HFFc6 (cell line): ENCODE data around the gene SHOX. TPM values are rescaled to one million over a fixed set of nuclear protein-coding genes. Genes with fewer than 3 reads are reported as not detected.
A peak's percentile ranks its signal among the peaks of the same experiment; 100 is the strongest.
"Not testable (repeated sequence)": the region's sequence is repeated elsewhere in the genome, so short reads cannot be mapped to it uniquely, and the experiment has no call there.

ENCODE experiments used
- DNase-seq: peaks from one replicate; pipeline ENCODE4 v3.0.0-alpha.2; 2018
- H3K27ac Mint-ChIP-seq: 2 replicates; pipeline ENCODE4 v1.8.0; 2020; ENCODE audit warnings: mild to moderate bottlenecking, mixed read lengths
- H3K27me3 Mint-ChIP-seq: 2 replicates; pipeline ENCODE4 v1.8.0; 2021; ENCODE audit warnings: mild to moderate bottlenecking, moderate library complexity, mixed read lengths; ENCODE audit not compliant: insufficient read depth
- H3K36me3 Mint-ChIP-seq: 2 replicates; pipeline ENCODE4 v1.8.0; 2021; ENCODE audit warnings: low read depth, mixed read lengths
- H3K4me1 Mint-ChIP-seq: 2 replicates; pipeline ENCODE4 v1.8.0; 2020; ENCODE audit warnings: low read depth, mixed read lengths
- H3K4me3 Mint-ChIP-seq: 2 replicates; pipeline ENCODE4 v1.8.0; 2020; ENCODE audit warnings: mild to moderate bottlenecking, moderate library complexity, mixed read lengths
- H3K9me3 Mint-ChIP-seq: 2 replicates; pipeline ENCODE4 v1.8.0; 2020; ENCODE audit warnings: mild to moderate bottlenecking, mixed read lengths
- total RNA-seq, 6 experiments: library from RNA; stranded (reverse); fragmentation: NEBNext Ultra II Directional; extraction: Animal tissue kit (Norgen Biotek cat#: 25700); gene quantifications; 2 replicates in 1 of 6; 3 replicates in 5 of 6; pipeline ENCODE4 v1.2.3, GENCODE V29; 2021
- TF ChIP-seq, protein P1 (sequence below): fragments of 200-600 bp; sonication (generic); IDR thresholded peaks from 2 replicates; pipeline ENCODE4 v1.5.0; 2021; ENCODE audit warnings: antibody characterized with exemption, mild to moderate bottlenecking

Gene SHOX
- total RNA-seq, 6 experiments from 2014 or later: 27.1 to 41.8 (median 28.6) TPM

DNA sequence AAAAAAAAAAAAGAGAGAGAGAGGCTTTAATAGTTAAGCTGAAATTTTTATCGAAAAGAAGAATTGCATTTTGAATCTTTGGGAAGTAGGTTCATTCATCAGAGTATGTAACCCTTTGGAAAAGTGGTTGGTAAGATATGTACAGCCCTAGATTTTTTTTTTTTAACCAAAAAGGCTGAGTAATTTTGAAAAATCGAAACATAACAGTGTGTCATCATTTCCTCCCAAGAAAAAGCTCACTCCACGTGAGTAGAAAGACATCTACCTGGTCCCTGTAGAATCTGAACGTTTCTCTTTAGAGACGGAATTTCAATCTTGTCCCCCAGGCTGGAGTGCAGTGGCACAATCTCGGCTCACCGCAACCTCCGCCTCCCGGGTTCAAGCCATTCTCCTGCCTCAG is 16.2 kb downstream of the SHOX start:
- peak overlapping the region; percentile 87 for H3K27ac Mint-ChIP-seq
- H3K4me1 Mint-ChIP-seq: peaks cover 66% of the 10 kb centered on the region
- peak overlapping the region; percentile 66 for H3K4me3 Mint-ChIP-seq
- peaks cover 46% of the 10 kb centered on the region for H3K36me3 Mint-ChIP-seq
- H3K9me3 Mint-ChIP-seq: no peaks in the 10 kb centered on the region
- TF ChIP-seq, protein P1, sequence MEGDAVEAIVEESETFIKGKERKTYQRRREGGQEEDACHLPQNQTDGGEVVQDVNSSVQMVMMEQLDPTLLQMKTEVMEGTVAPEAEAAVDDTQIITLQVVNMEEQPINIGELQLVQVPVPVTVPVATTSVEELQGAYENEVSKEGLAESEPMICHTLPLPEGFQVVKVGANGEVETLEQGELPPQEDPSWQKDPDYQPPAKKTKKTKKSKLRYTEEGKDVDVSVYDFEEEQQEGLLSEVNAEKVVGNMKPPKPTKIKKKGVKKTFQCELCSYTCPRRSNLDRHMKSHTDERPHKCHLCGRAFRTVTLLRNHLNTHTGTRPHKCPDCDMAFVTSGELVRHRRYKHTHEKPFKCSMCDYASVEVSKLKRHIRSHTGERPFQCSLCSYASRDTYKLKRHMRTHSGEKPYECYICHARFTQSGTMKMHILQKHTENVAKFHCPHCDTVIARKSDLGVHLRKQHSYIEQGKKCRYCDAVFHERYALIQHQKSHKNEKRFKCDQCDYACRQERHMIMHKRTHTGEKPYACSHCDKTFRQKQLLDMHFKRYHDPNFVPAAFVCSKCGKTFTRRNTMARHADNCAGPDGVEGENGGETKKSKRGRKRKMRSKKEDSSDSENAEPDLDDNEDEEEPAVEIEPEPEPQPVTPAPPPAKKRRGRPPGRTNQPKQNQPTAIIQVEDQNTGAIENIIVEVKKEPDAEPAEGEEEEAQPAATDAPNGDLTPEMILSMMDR: no peak
- peaks cover 15% of the 10 kb centered on the region for H3K27me3 Mint-ChIP-seq
- DNase-seq: no peak

DNA sequence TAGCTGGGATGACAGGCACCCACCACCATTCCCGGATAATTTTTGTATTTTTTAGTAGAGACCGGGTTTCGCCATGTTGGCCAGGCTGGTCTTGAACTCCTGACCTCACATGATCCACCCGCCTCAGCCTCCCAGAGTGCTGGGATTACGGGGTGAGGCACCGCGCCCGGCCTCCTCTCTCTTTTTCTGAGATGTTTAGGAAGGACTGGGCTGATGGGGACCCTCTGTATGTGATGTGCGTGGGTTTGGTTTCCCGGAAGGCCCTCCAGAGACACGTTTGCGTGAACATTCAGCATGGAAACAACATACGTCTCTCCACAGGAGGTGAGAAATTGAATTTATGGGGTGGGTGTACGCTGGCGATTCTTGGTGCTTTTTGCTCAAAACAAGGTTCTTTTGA is 18.6 kb downstream of the SHOX start:
- TF ChIP-seq, protein P1: no peak
- no peaks in the 10 kb centered on the region for H3K9me3 Mint-ChIP-seq
- peaks cover 50% of the 10 kb centered on the region for H3K36me3 Mint-ChIP-seq
- H3K4me1 Mint-ChIP-seq: peaks cover 84% of the 10 kb centered on the region
- peak overlapping the region; percentile 92 for H3K27ac Mint-ChIP-seq
- peaks cover 10% of the 10 kb centered on the region for H3K27me3 Mint-ChIP-seq
- H3K4me3 Mint-ChIP-seq: peak overlapping the region; percentile 73; the same call in 1 of the 2 replicates
- DNase-seq: no peak

DNA sequence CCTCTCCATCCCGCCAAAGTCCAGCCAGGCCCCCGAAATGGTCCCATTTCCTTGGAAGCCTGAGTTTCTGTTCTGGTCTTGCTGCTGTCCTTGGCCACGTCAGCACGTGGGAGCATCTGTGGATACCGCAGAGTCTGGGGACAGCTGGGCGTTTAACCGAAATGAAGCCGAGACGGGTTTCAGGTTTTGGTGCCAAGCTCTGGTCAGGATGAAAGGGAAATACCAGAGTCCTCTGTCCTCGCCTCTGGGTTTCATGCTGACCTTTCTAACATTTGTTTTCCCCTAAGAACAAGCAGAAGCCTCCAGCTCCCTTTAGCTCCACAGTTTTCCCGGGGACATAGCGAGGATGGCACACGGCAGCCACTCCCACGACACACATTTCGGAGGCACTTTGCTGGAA is 19.7 kb downstream of the SHOX start:
- TF ChIP-seq, protein P1: no peak
- no peak for DNase-seq
- Mint-ChIP-seq H3K27ac (peak overlapping the region; percentile 92), H3K27me3 (peaks cover 10% of the 10 kb centered on the region), H3K9me3 (no peaks in the 10 kb centered on the region), H3K4me1 (peaks cover 78% of the 10 kb centered on the region), H3K4me3 (peak overlapping the region; percentile 73; the same call in 1 of the 2 replicates), H3K36me3 (peaks cover 46% of the 10 kb centered on the region)

DNA sequence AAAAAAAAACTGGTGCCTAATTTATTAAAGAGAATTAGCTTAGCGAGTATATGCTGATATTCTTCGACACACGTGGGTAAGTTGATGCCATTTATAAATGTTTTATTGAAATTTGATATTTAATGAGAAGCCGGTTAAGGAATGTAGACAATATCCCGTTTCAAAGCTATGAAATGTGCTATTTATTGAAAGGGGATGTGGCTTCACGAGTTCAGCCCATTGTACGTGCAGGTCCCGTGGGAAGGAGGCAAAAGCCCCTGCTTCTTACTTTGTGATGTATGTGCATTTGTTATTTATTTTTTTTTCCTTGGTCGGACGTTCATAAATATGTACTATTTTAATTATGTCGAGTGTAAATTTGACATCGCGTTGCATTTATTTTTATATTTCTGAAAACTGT is 20.2 kb downstream of the SHOX start:
- Mint-ChIP-seq H3K9me3 (no peaks in the 10 kb centered on the region), H3K4me3 (peak overlapping the region; percentile 73), H3K36me3 (peaks cover 43% of the 10 kb centered on the region), H3K27me3 (peaks cover 10% of the 10 kb centered on the region), H3K4me1 (peaks cover 73% of the 10 kb centered on the region), H3K27ac (peak overlapping the region; percentile 92)
- no peak for DNase-seq
- TF ChIP-seq, protein P1: no peak

DNA sequence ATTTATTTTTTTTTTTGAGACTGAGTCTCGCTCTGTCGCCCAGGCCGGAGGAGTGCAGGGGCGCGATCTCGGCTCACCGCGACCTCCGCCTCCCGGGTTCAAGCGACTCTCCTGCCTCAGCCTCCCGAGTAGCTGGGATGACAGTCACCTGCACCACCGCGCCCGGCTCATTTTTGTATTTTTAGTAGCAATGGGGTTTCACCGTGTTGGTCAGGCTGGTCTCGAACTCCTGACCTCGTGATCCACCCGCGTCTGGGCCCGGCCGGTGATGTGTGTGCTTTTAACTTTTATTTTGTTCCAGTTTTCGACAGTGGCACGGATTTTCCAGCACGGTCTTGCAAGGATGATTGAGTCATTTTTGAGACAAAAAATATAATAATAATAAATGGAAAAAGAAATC is 21.3 kb downstream of the SHOX start:
- H3K9me3 Mint-ChIP-seq, H3K27me3 Mint-ChIP-seq, H3K4me3 Mint-ChIP-seq, DNase-seq: not testable (repeated sequence)
- peaks cover 36% of the 10 kb centered on the region for H3K36me3 Mint-ChIP-seq
- peaks cover 62% of the 10 kb centered on the region for H3K4me1 Mint-ChIP-seq
- H3K27ac Mint-ChIP-seq: peak overlapping the region; percentile 92; the same call in 1 of the 2 replicates

DNA sequence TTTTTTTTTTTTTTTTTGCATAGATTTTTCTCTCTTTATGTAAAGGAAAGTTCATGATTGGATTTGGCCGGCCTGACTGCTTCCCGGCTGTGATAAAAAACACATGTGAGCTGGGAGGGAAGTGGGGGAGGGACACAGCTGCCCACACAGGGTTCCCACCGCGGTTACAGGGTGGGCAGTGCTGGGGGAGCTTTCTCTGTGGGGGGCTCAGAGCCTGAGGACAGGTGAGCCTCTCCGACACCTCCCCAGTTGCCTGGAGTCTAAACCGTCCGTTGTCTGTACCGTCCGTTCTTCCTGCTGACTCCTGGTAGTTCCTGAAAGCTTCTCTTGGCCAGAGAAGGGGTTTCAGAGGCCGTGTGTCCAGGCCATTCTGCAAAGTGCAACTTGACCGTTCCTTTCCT is 21.8 kb downstream of the SHOX start:
- TF ChIP-seq, protein P1: no peak
- H3K27ac Mint-ChIP-seq: peak overlapping the region; percentile 92
- peaks cover 10% of the 10 kb centered on the region for H3K27me3 Mint-ChIP-seq
- DNase-seq: no peak
- H3K9me3 Mint-ChIP-seq: no peaks in the 10 kb centered on the region
- H3K4me1 Mint-ChIP-seq: peaks cover 61% of the 10 kb centered on the region
- H3K4me3 Mint-ChIP-seq: peak overlapping the region; percentile 60
- H3K36me3 Mint-ChIP-seq: peaks cover 36% of the 10 kb centered on the region
